ENCODE measurements around the gene ZFYVE9. TPM values are rescaled to one million over a fixed set of nuclear protein-coding genes. Genes with fewer than 3 reads are reported as not detected.

The ZFYVE9 gene
- total RNA-seq, 1 donor from 2014 or later: 4.0 TPM

GRCh38 chr1:52249831-52250230, 107.9 kb downstream of the ZFYVE9 start:
- Mint-ChIP-seq H3K4me3 (ENCODE audit: low read depth) (no peak overlapping the region), H3K36me3 (ENCODE audit: low read depth) (no peaks in the 10 kb centered on the region), H3K9me3 (no peaks in the 10 kb centered on the region), H3K27me3 (ENCODE audit: low read depth) (no peaks in the 10 kb centered on the region), H3K4me1 (ENCODE audit: low read depth) (no peaks in the 10 kb centered on the region), H3K27ac (no peak overlapping the region)
- DNase-seq (ENCODE audit: low spot score): no peak
- intact Hi-C loops (cut with micrococcal nuclease): no loop called here

GRCh38 chr1:52253421-52253820, 111.5 kb downstream of the ZFYVE9 start:
- no peaks in the 10 kb centered on the region for H3K36me3 Mint-ChIP-seq (ENCODE audit: low read depth)
- H3K4me1 Mint-ChIP-seq (ENCODE audit: low read depth): no peaks in the 10 kb centered on the region
- intact Hi-C loops (cut with micrococcal nuclease): no loop called here
- no peaks in the 10 kb centered on the region for H3K9me3 Mint-ChIP-seq
- no peak for DNase-seq (ENCODE audit: low spot score)
- H3K27ac Mint-ChIP-seq: no peak overlapping the region
- no peak overlapping the region for H3K4me3 Mint-ChIP-seq (ENCODE audit: low read depth)
- H3K27me3 Mint-ChIP-seq (ENCODE audit: low read depth): peaks cover 4% of the 10 kb centered on the region

GRCh38 chr1:52259886-52260285, 118.0 kb downstream of the ZFYVE9 start:
- DNase-seq (ENCODE audit: low spot score): no peak
- Mint-ChIP-seq H3K4me1 (ENCODE audit: low read depth) (no peaks in the 10 kb centered on the region), H3K27ac (no peak overlapping the region), H3K9me3 (no peaks in the 10 kb centered on the region), H3K4me3 (ENCODE audit: low read depth) (no peak overlapping the region), H3K36me3 (ENCODE audit: low read depth) (no peaks in the 10 kb centered on the region), H3K27me3 (ENCODE audit: low read depth) (peaks cover 4% of the 10 kb centered on the region)
- intact Hi-C loops (cut with micrococcal nuclease): no loop called here

- intact Hi-C loops (cut with micrococcal nuclease): no loop called here
- no peaks in the 10 kb centered on the region for H3K36me3 Mint-ChIP-seq (ENCODE audit: low read depth)
- H3K27me3 Mint-ChIP-seq (ENCODE audit: low read depth): no peaks in the 10 kb centered on the region
- no peak overlapping the region for H3K4me3 Mint-ChIP-seq (ENCODE audit: low read depth)
- no peaks in the 10 kb centered on the region for H3K4me1 Mint-ChIP-seq (ENCODE audit: low read depth)
- no peak for DNase-seq (ENCODE audit: low spot score)
- H3K27ac Mint-ChIP-seq: no peak overlapping the region
- H3K9me3 Mint-ChIP-seq: no peaks in the 10 kb centered on the region
These were observed 121.4 kb downstream of the ZFYVE9 start for GRCh38 chr1:52263153-52263910.

GRCh38 chr1:52264530-52265115, 122.7 kb downstream of the ZFYVE9 start:
- no peak overlapping the region for H3K27ac Mint-ChIP-seq
- H3K9me3 Mint-ChIP-seq: no peaks in the 10 kb centered on the region
- intact Hi-C loops (cut with micrococcal nuclease): no loop called here
- H3K4me3 Mint-ChIP-seq (ENCODE audit: low read depth): no peak overlapping the region
- H3K27me3 Mint-ChIP-seq (ENCODE audit: low read depth): no peaks in the 10 kb centered on the region
- DNase-seq (ENCODE audit: low spot score): no peak
- H3K4me1 Mint-ChIP-seq (ENCODE audit: low read depth): no peaks in the 10 kb centered on the region
- H3K36me3 Mint-ChIP-seq (ENCODE audit: low read depth): no peaks in the 10 kb centered on the region

- no peak for DNase-seq (ENCODE audit: low spot score)
- no peaks in the 10 kb centered on the region for H3K27me3 Mint-ChIP-seq (ENCODE audit: low read depth)
- no peaks in the 10 kb centered on the region for H3K36me3 Mint-ChIP-seq (ENCODE audit: low read depth)
- no peaks in the 10 kb centered on the region for H3K4me1 Mint-ChIP-seq (ENCODE audit: low read depth)
- no peaks in the 10 kb centered on the region for H3K9me3 Mint-ChIP-seq
- no peak overlapping the region for H3K27ac Mint-ChIP-seq
- no peak overlapping the region for H3K4me3 Mint-ChIP-seq (ENCODE audit: low read depth)
- intact Hi-C loops (cut with micrococcal nuclease): no loop called here
These were observed 124.6 kb downstream of the ZFYVE9 start for GRCh38 chr1:52266507-52266906.

- Mint-ChIP-seq H3K4me1 (ENCODE audit: low read depth) (no peaks in the 10 kb centered on the region), H3K36me3 (ENCODE audit: low read depth) (no peaks in the 10 kb centered on the region), H3K9me3 (no peaks in the 10 kb centered on the region), H3K4me3 (ENCODE audit: low read depth) (no peak overlapping the region), H3K27ac (no peak overlapping the region), H3K27me3 (ENCODE audit: low read depth) (no peaks in the 10 kb centered on the region)
- DNase-seq (ENCODE audit: low spot score): no peak
- intact Hi-C loops (cut with micrococcal nuclease): no loop called here
These were observed 126.5 kb downstream of the ZFYVE9 start for GRCh38 chr1:52268372-52268771.

GRCh38 chr1:52281518-52281917, 139.6 kb downstream of the ZFYVE9 start:
- no peaks in the 10 kb centered on the region for H3K36me3 Mint-ChIP-seq (ENCODE audit: low read depth)
- intact Hi-C loops (cut with micrococcal nuclease): no loop called here
- DNase-seq (ENCODE audit: low spot score): no peak

GRCh38 chr1:52288286-52288685, 146.4 kb downstream of the ZFYVE9 start:
- H3K9me3 Mint-ChIP-seq: no peaks in the 10 kb centered on the region
- no peak overlapping the region for H3K27ac Mint-ChIP-seq
- intact Hi-C loops (cut with micrococcal nuclease): no loop called here
- H3K27me3 Mint-ChIP-seq (ENCODE audit: low read depth): no peaks in the 10 kb centered on the region
- H3K36me3 Mint-ChIP-seq (ENCODE audit: low read depth): no peaks in the 10 kb centered on the region
- H3K4me1 Mint-ChIP-seq (ENCODE audit: low read depth): no peaks in the 10 kb centered on the region
- DNase-seq (ENCODE audit: low spot score): no peak
- H3K4me3 Mint-ChIP-seq (ENCODE audit: low read depth): no peak overlapping the region

More at GRCh38 chr1:52281518-52281917, 139.6 kb downstream of the ZFYVE9 start:
- no peaks in the 10 kb centered on the region for H3K4me1 Mint-ChIP-seq (ENCODE audit: low read depth)
- H3K27me3 Mint-ChIP-seq (ENCODE audit: low read depth): no peaks in the 10 kb centered on the region
- H3K4me3 Mint-ChIP-seq (ENCODE audit: low read depth): no peak overlapping the region
- H3K9me3 Mint-ChIP-seq: no peaks in the 10 kb centered on the region
- no peak overlapping the region for H3K27ac Mint-ChIP-seq

- no peaks in the 10 kb centered on the region for H3K36me3 Mint-ChIP-seq (ENCODE audit: low read depth)
- peaks cover 2% of the 10 kb centered on the region for H3K4me1 Mint-ChIP-seq (ENCODE audit: low read depth)
- intact Hi-C loops (cut with micrococcal nuclease): no loop called here
- no peaks in the 10 kb centered on the region for H3K27me3 Mint-ChIP-seq (ENCODE audit: low read depth)
- no peak for DNase-seq (ENCODE audit: low spot score)
- H3K27ac Mint-ChIP-seq: no peak overlapping the region
- H3K9me3 Mint-ChIP-seq: no peaks in the 10 kb centered on the region
- H3K4me3 Mint-ChIP-seq (ENCODE audit: low read depth): no peak overlapping the region
These were observed 152.7 kb downstream of the ZFYVE9 start for GRCh38 chr1:52294580-52294979.

GRCh38 chr1:52296345-52296744, 154.5 kb downstream of the ZFYVE9 start:
- no peak overlapping the region for H3K4me3 Mint-ChIP-seq (ENCODE audit: low read depth)
- peaks cover 2% of the 10 kb centered on the region for H3K4me1 Mint-ChIP-seq (ENCODE audit: low read depth)
- DNase-seq (ENCODE audit: low spot score): no peak
- no peak overlapping the region for H3K27ac Mint-ChIP-seq
- no peaks in the 10 kb centered on the region for H3K27me3 Mint-ChIP-seq (ENCODE audit: low read depth)
- intact Hi-C loops (cut with micrococcal nuclease): loop anchor here (1.0 kb wide), 1 partner anchor 169 kb away; no protein-coding TSS in a partner anchor
- H3K36me3 Mint-ChIP-seq (ENCODE audit: low read depth): no peaks in the 10 kb centered on the region
- H3K9me3 Mint-ChIP-seq: no peaks in the 10 kb centered on the region

- DNase-seq (ENCODE audit: low spot score): no peak
- H3K36me3 Mint-ChIP-seq (ENCODE audit: low read depth): no peaks in the 10 kb centered on the region
- H3K4me3 Mint-ChIP-seq (ENCODE audit: low read depth): no peak overlapping the region
- H3K27me3 Mint-ChIP-seq (ENCODE audit: low read depth): no peaks in the 10 kb centered on the region
- no peaks in the 10 kb centered on the region for H3K4me1 Mint-ChIP-seq (ENCODE audit: low read depth)
- H3K27ac Mint-ChIP-seq: no peak overlapping the region
- H3K9me3 Mint-ChIP-seq: no peaks in the 10 kb centered on the region
- intact Hi-C loops (cut with micrococcal nuclease): no loop called here
These were observed 163.7 kb downstream of the ZFYVE9 start for GRCh38 chr1:52305417-52306226.
